Fibroblast of pulmonary artery (primary cell): ENCODE data around the gene GLIS1.

Experiments
- DNase-seq: peaks from one replicate; pipeline ENCODE4 v3.0.0-alpha.2; 2010; ENCODE audit warnings: low read depth
- H3K4me3 ChIP-seq: replicated peaks from 2 replicates; pipeline ENCODE4 v1.5.1; 2011; ENCODE audit warnings: low read depth, mild to moderate bottlenecking, control low read depth, low read length, moderate library complexity
- TF ChIP-seq, protein P1 (sequence below): IDR thresholded peaks from 2 replicates; pipeline ENCODE4 v1.5.1; 2011; ENCODE audit warnings: mild to moderate bottlenecking, control low read depth, low read length, inconsistent platforms; ENCODE audit errors: missing control alignments

GLIS1 gene

GRCh38 chr1:53728196-53728595 lies 10.8 kb downstream of the GLIS1 start:
- no peak overlapping the region for H3K4me3 ChIP-seq
- TF ChIP-seq, protein P1, sequence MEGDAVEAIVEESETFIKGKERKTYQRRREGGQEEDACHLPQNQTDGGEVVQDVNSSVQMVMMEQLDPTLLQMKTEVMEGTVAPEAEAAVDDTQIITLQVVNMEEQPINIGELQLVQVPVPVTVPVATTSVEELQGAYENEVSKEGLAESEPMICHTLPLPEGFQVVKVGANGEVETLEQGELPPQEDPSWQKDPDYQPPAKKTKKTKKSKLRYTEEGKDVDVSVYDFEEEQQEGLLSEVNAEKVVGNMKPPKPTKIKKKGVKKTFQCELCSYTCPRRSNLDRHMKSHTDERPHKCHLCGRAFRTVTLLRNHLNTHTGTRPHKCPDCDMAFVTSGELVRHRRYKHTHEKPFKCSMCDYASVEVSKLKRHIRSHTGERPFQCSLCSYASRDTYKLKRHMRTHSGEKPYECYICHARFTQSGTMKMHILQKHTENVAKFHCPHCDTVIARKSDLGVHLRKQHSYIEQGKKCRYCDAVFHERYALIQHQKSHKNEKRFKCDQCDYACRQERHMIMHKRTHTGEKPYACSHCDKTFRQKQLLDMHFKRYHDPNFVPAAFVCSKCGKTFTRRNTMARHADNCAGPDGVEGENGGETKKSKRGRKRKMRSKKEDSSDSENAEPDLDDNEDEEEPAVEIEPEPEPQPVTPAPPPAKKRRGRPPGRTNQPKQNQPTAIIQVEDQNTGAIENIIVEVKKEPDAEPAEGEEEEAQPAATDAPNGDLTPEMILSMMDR = no peak
- DNase-seq = no peak

- H3K4me3 ChIP-seq = no peak overlapping the region
- TF ChIP-seq, protein P1 = no peak
- no peak for DNase-seq
These were observed 11.4 kb downstream of the GLIS1 start for GRCh38 chr1:53727461-53728092.

- TF ChIP-seq, protein P1 = no peak
- DNase-seq = no peak
- H3K4me3 ChIP-seq = no peak overlapping the region
These were observed 12.9 kb downstream of the GLIS1 start for GRCh38 chr1:53726009-53726600.

DNA sequence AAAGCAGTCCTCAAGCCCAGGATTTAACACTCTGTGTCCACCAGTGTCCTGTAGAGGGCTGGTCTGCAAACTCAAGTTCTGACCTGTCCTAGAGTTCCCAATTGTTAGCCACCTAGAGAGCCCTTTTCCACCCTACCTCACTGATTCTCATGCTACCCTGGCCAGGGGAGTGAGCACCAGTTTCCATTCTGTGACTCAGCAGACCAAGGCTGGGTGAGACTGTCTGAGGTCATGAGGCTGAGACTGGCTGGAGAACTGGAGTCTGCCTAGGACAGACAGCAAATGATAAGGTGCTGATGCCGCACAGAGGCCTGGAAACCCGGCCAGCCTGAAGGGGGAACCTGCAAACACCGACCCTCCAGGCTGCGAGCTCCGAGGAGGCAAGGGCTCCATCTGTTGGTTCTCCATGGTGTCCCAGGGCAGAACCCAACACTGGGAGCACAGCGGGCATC lies 13.7 kb downstream of the GLIS1 start:
- DNase-seq = no peak
- TF ChIP-seq, protein P1 = no peak
- no peak overlapping the region for H3K4me3 ChIP-seq

GRCh38 chr1:53722025-53722424 lies 16.9 kb downstream of the GLIS1 start:
- DNase-seq = no peak
- H3K4me3 ChIP-seq = no peak overlapping the region
- TF ChIP-seq, protein P1 = no peak

GRCh38 chr1:53721088-53721487 lies 17.9 kb downstream of the GLIS1 start:
- TF ChIP-seq, protein P1 = no peak
- no peak overlapping the region for H3K4me3 ChIP-seq
- no peak for DNase-seq

- no peak overlapping the region for H3K4me3 ChIP-seq
- DNase-seq = no peak
- TF ChIP-seq, protein P1 = no peak
These were observed 19.5 kb downstream of the GLIS1 start for GRCh38 chr1:53719469-53719868.
